Esophagus (tissue), 2 donors: ENCODE results near the gene GAS2L1. TPM values are rescaled to one million over a fixed set of nuclear protein-coding genes. Genes with fewer than 3 reads are reported as not detected.

Experiments
- H3K27ac ChIP-seq, 2 donors: one replicate each; pipeline ENCODE4 v1.5.1; 2013; ENCODE audit warnings: low read depth in 2 of 2, mild to moderate bottlenecking in 2 of 2, inconsistent platforms in 1 of 2, low read length in 1 of 2, moderate library complexity in 1 of 2
- H3K27me3 ChIP-seq, 2 donors: one replicate each; pipeline ENCODE4 v1.6.1; 2013; ENCODE audit warnings: low read length in 2 of 2, control low read depth in 1 of 2, mild to moderate bottlenecking in 1 of 2; ENCODE audit not compliant: insufficient read depth in 2 of 2, control insufficient read depth in 1 of 2
- H3K36me3 ChIP-seq, 2 donors: one replicate each; pipeline ENCODE4 v1.6.1; 2013; ENCODE audit warnings: low read length in 1 of 2; ENCODE audit not compliant: control insufficient read depth in 2 of 2, insufficient read depth in 2 of 2
- H3K4me1 ChIP-seq, 2 donors: one replicate each; pipeline ENCODE4 v1.6.1; 2013; ENCODE audit warnings: low read length in 1 of 2; ENCODE audit not compliant: control insufficient read depth in 2 of 2, insufficient read depth in 2 of 2
- H3K4me3 ChIP-seq, 2 donors: one replicate each; pipeline ENCODE4 v1.5.1; 2013; ENCODE audit warnings: low read length in 2 of 2, mild to moderate bottlenecking in 2 of 2, low read depth in 1 of 2, moderate library complexity in 1 of 2
- H3K9me3 ChIP-seq, 2 donors: one replicate each; pipeline ENCODE4 v1.6.1; 2013; ENCODE audit warnings: mild to moderate bottlenecking in 2 of 2, low read depth in 1 of 2, low read length in 1 of 2, moderate library complexity in 1 of 2; ENCODE audit not compliant: control insufficient read depth in 2 of 2, insufficient read depth in 1 of 2
- WGBS, 2 donors: extraction: QIAGEN DNeasy Blood & Tissue Kit; methylation state at CpG; one replicate each; pipeline ENCODE4 v1.1.7; 2013; 5-methylcytosine and 5-hydroxymethylcytosine counted together
- polyA plus RNA-seq, 2 donors: library from polyadenylated mRNA; stranded (reverse); fragments of 200-250 nt; gene quantifications; one replicate each; pipeline ENCODE4 v1.2.3, GENCODE V29; 2013
- donor health status: healthy with polysubstance abuse.
- donor health status: Bipolar disorder and iron deficiency.

The GAS2L1 gene
- polyA plus RNA-seq, 2 donors, result 24.3 to 25.2 TPM

DNA sequence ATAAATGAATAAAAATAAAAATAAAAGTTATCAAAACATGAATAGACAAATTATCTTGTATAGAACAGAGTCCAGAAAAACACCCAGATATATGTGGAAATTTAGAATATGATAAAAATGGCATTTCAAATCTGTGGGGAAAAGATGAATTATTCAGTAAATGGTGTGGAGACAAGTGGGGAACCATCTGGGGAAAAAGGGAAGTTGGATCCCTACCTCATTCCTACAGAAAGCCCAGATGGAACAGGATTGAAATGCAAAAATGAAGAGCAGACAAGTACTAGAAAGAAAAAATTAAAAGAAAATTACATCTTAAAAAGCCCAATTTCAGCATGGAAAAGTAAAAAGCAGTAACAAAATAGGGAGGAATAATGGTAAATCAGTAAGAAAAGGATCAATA lies 17.2 kb downstream of the GAS2L1 start:
- H3K9me3 ChIP-seq, result no peaks in the 10 kb centered on the region
- H3K4me1 ChIP-seq, result no peaks in the 10 kb centered on the region
- H3K36me3 ChIP-seq, result peaks cover 3 to 24% of the 10 kb centered on the region in 2 donors
- H3K27ac ChIP-seq, result no peak overlapping the region
- H3K27me3 ChIP-seq, result no peaks in the 10 kb centered on the region
- H3K4me3 ChIP-seq, result no peak overlapping the region

DNA sequence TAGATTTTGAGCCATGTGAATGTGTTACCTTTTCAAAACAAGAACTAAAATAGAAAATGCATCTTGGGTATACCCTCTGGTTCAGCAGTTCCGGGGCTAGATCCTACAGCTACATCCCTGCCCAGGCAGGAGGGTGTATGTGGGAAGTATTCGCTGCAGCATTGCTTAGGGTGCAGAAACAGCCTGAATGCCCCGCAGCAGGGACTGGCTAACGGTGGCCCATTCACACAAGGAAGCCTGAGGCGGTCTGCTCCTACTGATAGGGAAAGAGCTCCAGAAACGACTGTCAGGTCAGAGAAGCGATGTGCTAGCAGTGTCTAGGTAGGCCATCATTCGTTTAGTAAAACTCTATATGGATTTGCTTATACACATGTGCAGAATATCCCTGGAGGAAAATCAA lies 18.9 kb downstream of the GAS2L1 start:
- Histone ChIP-seq H3K9me3 (no peaks in the 10 kb centered on the region), H3K4me1 (no peaks in the 10 kb centered on the region), H3K36me3 (peaks cover 11 to 41% of the 10 kb centered on the region in 2 donors), H3K4me3 (no peak overlapping the region), H3K27ac (no peak overlapping the region), H3K27me3 (no peaks in the 10 kb centered on the region)
- 80 to 81% methylated on average over 8 of the region's 8 CpGs for WGBS, 2 donors

DNA sequence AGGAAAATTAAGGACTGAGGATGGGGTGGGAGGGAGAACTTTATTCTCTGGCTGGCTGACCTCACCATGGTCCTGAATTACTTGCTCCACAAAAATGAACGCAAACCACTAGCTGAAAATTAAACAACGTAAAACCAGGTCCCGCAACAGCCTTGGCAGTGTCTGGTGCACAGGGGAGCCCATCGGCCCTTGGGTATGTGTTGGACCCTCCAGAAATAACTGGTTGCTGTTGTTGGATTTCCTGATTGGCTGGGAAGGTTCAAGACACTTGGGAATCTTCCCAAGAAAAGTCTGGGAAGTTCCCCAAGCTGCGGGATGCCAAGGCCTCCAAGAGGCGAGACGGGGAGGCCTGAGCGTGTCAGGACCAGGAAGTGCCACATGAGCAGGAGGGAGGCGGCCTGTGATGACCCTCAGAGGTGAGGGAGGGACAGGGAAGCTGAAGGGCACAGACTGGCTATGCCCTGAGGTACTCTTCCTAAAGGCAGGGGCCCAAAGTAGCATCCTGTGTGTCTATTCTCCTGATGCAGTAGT lies 19.4 kb downstream of the GAS2L1 start:
- H3K36me3 ChIP-seq, result peaks cover 11 to 46% of the 10 kb centered on the region in 2 donors
- H3K27me3 ChIP-seq, result no peaks in the 10 kb centered on the region
- H3K4me3 ChIP-seq, result no peak overlapping the region
- H3K9me3 ChIP-seq, result no peaks in the 10 kb centered on the region
- no peaks in the 10 kb centered on the region for H3K4me1 ChIP-seq
- WGBS, 2 donors, result 53 to 58% methylated on average over 9 of the region's 9 CpGs
- H3K27ac ChIP-seq, result no peak overlapping the region

DNA sequence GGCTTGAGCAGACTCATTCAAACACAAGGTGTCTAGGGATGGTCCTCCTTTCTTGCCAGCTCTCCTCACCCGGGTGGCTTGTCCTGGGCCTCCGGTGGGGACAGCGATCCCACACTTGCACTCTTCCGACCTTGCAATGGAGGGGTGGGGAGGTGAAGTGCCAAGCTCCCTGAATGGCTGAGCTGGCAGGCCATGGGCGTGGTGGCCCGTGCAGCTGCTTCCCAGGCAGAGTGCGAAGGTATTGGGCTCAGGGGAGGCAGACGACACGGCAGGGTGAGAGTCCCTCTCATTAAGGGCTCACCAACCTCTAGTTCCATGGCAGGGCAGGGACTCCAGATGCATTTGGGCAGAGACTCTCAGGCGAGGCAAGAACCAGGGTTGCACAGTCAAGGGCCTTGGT lies 20.0 kb downstream of the GAS2L1 start:
- WGBS, 2 donors, result 86 to 88% methylated on average over 10 of the region's 10 CpGs
- H3K4me3 ChIP-seq, result no peak overlapping the region

GRCh38 chr22:29327089-29327764 lies 20.8 kb downstream of the GAS2L1 start:
- Histone ChIP-seq H3K36me3 (peaks cover 14 to 55% of the 10 kb centered on the region in 2 donors), H3K4me1 (no peaks in the 10 kb centered on the region), H3K27me3 (no peaks in the 10 kb centered on the region), H3K9me3 (no peaks in the 10 kb centered on the region), H3K27ac (no peak overlapping the region), H3K4me3 (no peak overlapping the region)
- WGBS, 2 donors, result 85 to 86% methylated on average over 15 of the region's 15 CpGs

More for the DNA sequence above, 20.0 kb downstream of the GAS2L1 start:
- no peaks in the 10 kb centered on the region for H3K27me3 ChIP-seq
- no peak overlapping the region for H3K27ac ChIP-seq
- no peaks in the 10 kb centered on the region for H3K4me1 ChIP-seq
- H3K9me3 ChIP-seq, result no peaks in the 10 kb centered on the region
- peaks cover 14 to 53% of the 10 kb centered on the region in 2 donors for H3K36me3 ChIP-seq

DNA sequence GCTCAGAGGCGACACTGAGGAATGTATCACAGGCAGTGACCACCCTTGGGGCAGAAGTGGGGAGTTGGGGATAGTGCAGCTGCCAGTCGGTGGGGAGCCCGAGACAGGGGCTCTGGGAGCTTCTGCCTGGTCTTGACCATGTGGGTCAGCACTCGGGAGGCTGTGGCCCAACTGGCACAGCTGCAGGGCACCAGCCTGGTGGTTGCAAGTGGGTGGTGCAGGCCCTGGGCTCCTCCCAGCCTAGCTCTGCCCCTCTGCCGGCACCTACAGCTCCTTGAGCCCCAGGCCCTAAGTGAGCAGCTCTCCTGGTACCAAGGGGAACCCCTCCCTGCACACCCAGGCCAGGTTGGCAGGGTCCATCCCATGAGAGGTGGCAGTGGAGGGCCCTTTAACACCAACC lies 21.6 kb downstream of the GAS2L1 start:
- no peaks in the 10 kb centered on the region for H3K4me1 ChIP-seq
- H3K9me3 ChIP-seq, result no peaks in the 10 kb centered on the region
- H3K36me3 ChIP-seq, result peaks cover 15 to 58% of the 10 kb centered on the region in 2 donors
- no peaks in the 10 kb centered on the region for H3K27me3 ChIP-seq
- 83 to 88% methylated on average over 5 of the region's 5 CpGs for WGBS, 2 donors
- no peak overlapping the region for H3K4me3 ChIP-seq
- no peak overlapping the region for H3K27ac ChIP-seq

DNA sequence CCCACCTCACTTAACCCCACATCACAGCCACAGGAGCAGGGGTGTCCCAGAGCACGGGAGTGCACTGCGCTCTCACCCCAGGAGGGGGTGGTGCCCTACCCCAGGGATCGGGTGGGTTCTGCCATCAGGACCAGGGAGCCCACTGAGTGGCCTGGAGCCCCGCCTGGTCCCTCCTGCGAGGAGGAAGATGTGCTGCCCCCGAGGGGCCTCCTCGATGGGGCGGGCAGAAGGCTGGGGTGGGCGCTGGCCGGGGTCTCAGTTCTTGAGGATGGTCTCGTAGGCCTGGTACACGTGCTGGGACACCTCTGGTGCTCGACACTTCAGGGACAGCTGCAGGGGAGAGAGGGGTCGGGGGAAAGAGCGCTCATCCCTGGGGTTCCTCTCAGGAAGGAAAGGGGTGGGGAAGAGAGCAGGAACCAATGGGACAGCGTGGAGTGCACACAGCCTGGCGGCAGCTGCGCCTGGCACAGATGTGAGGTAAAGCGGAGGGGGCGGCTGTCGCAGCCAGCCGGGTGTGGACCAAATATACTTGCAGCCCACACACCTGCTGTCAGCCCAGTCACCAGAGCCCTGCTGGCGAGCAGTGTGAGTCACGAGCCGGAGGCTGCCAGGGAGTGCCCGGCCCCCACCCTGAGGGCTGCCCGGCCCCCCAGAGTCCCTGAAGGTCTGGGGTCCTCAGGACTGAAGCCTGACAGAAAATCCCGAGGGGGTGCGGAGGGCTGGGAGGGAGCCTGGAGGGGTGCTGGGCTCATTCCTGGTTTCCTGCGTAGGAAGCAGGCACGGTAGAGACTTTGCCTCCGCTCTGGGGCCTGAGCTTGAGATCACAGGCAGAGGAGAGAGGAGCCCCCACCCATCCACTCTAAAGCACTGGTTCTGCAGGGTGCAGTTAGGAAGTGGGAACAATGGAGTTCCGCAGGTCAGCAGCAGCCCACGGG lies 22.4 kb downstream of the GAS2L1 start:
- H3K4me3 ChIP-seq, result no peak overlapping the region
- WGBS, 2 donors, result 85 to 89% methylated on average over 34 of the region's 34 CpGs
- no peaks in the 10 kb centered on the region for H3K4me1 ChIP-seq
- peaks cover 19 to 63% of the 10 kb centered on the region in 2 donors for H3K36me3 ChIP-seq
- H3K27ac ChIP-seq, result no peak overlapping the region
- no peaks in the 10 kb centered on the region for H3K9me3 ChIP-seq
- no peaks in the 10 kb centered on the region for H3K27me3 ChIP-seq

GRCh38 chr22:29329581-29329980 lies 23.1 kb downstream of the GAS2L1 start:
- H3K27ac ChIP-seq, result no peak overlapping the region

GRCh38 chr22:29330291-29330690 lies 23.8 kb downstream of the GAS2L1 start:
- H3K9me3 ChIP-seq, result no peaks in the 10 kb centered on the region
- H3K4me1 ChIP-seq, result no peaks in the 10 kb centered on the region
- peaks cover 19 to 74% of the 10 kb centered on the region in 2 donors for H3K36me3 ChIP-seq
- H3K27ac ChIP-seq, result no peak overlapping the region
- 89 to 93% methylated on average over 19 of the region's 19 CpGs for WGBS, 2 donors
- no peak overlapping the region for H3K4me3 ChIP-seq
- no peaks in the 10 kb centered on the region for H3K27me3 ChIP-seq

More at GRCh38 chr22:29329581-29329980, 23.1 kb downstream of the GAS2L1 start:
- no peaks in the 10 kb centered on the region for H3K27me3 ChIP-seq
- H3K4me3 ChIP-seq, result no peak overlapping the region
- no peaks in the 10 kb centered on the region for H3K4me1 ChIP-seq
- no peaks in the 10 kb centered on the region for H3K9me3 ChIP-seq
- 92% methylated on average over 11 of the region's 11 CpGs for WGBS, 2 donors
- peaks cover 19 to 68% of the 10 kb centered on the region in 2 donors for H3K36me3 ChIP-seq
